ENCODE data around the gene CELF5.
A peak's percentile ranks its signal among the peaks of the same experiment; 100 is the strongest.
"Not testable (repeated sequence)": the region's sequence is repeated elsewhere in the genome, so short reads cannot be mapped to it uniquely, and the experiment has no call there.

Gene CELF5

GRCh38 chr19:3292958-3293529, 68.6 kb downstream of the CELF5 start:
- no peak for DNase-seq (ENCODE audit: low read depth in 2 of 2)

DNA sequence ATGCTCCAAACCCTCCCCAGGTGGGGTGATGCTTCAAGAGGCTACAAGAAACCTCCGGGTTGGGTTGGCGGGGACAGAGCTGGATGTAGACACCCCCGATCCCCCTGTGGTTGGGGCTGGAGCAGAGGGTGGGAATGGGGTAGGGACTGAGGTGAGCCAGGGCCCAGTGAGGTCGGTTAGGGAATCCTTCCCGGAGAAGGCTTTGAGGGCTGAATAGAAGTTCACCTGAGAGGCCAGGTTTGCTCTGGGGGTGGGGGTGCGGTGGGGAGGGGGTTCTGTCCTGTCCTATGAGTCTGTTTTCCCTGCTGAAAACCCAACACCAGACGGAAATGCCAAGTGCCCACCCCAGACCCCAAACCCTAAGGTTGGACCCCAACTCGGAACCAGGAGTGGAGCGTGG, 69.1 kb downstream of the CELF5 start:
- no peak for DNase-seq (ENCODE audit: low read depth in 2 of 2)

GRCh38 chr19:3294080-3294850, 69.8 kb downstream of the CELF5 start:
- no peak for DNase-seq (ENCODE audit: low read depth in 2 of 2)

GRCh38 chr19:3295581-3295980, 71.1 kb downstream of the CELF5 start:
- DNase-seq (ENCODE audit: low read depth in 2 of 2): no peak

- no peak for DNase-seq (ENCODE audit: low read depth in 2 of 2)
These were observed 71.6 kb downstream of the CELF5 start for GRCh38 chr19:3296034-3296433.

- no peak for DNase-seq (ENCODE audit: low read depth in 2 of 2)
These were observed 72.0 kb downstream of the CELF5 start for GRCh38 chr19:3296446-3296845.

DNA sequence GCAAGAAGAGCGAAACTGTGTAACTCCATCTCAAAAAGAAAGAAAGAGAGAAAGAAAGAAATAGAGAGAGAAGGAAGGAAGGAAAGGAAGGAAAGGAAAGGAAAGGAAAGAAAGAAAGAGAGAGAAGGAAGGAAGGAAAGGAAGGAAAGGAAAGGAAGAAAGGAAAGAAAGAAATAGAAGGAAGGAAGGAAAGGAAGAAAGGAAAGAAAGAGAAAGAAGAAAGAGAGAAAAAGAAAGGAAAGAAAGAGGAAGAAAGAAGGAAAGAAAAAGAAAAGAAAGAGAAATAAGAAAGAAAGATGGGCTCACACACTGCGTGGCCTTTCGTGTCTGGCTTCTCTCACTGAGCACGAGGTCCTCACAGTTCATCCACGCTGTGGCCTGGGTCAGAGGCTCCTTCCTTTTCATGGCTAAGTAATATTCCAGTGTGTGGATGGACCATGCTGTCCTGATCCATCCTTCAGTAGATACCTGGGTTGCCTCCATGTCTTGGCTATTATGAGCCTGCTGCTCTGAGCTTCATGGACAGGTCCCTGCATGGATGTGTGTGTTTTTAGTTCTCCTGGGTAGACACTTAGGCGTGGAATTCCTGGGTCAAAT, 74.5 kb downstream of the CELF5 start:
- DNase-seq (ENCODE audit: low read depth in 2 of 2): no peak

DNA sequence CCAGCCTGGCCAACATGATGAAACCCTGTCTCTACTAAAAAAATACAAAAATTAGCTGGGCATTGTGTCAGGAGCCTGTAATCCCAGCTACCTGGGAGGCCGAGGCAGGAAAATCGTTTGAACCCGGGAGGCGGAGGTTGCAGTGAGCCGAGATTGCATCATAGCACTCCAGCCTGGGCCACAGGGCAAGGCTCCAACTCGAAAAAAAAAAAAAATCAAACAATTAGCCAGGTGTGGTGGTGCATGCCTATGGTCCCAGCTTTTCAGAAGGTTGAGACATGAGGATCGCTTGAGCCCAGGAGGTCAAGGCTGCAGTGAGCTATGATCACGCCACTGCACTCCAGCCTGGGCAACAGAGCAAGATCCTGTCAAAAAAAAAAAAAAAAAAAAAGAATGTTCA, 76.1 kb downstream of the CELF5 start:
- DNase-seq (ENCODE audit: low read depth in 2 of 2): not testable (repeated sequence)

GRCh38 chr19:3302755-3303154, 78.3 kb downstream of the CELF5 start:
- no peak for DNase-seq (ENCODE audit: low read depth in 2 of 2)

GRCh38 chr19:3304871-3305423, 80.5 kb downstream of the CELF5 start:
- peak; percentile 46 to 77 for DNase-seq (ENCODE audit: low read depth in 2 of 2)

- DNase-seq (ENCODE audit: low read depth in 2 of 2): no peak
These were observed 85.3 kb downstream of the CELF5 start for GRCh38 chr19:3309724-3310123.

DNA sequence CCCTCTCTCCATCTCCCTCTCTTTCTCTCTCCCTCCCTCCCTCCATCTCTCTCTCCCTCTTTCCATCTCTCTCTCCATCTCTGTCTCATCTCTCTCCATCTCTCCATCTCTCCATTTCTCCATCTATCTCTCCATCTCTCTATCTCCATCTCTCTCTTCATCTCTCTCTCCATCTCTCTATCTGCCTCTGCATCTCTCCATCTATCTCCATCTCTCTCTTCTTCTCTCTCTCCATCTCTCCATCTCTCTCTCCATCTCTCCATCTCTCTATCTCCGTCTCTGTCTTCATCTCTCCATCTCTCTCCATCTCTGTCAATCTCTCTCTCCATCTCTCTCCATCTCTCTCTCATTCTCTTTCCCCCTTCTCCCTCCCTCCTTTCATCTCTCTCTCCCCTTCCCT, 85.8 kb downstream of the CELF5 start:
- DNase-seq (ENCODE audit: low read depth in 2 of 2): no peak

DNA sequence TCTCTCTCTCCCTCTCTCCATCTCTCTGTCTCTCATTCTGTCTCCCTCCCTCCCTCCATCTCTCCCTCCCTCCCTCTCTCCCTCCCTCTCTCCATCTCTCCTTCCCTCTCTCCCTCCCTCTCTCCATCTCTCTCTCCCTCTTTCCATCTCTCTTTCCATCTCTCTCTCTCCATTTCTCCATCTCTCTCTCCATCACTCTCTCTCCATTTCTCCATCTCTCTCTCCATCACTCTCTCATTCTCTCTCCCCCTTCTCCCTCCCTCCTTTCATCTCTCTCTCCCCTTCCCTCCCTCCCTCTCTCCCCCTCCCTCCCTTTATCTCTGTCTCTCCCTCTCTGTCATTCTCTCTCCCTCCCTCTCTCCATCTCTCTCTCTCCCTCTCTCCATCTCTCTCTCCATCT, 86.2 kb downstream of the CELF5 start:
- DNase-seq (ENCODE audit: low read depth in 2 of 2): no peak

DNA sequence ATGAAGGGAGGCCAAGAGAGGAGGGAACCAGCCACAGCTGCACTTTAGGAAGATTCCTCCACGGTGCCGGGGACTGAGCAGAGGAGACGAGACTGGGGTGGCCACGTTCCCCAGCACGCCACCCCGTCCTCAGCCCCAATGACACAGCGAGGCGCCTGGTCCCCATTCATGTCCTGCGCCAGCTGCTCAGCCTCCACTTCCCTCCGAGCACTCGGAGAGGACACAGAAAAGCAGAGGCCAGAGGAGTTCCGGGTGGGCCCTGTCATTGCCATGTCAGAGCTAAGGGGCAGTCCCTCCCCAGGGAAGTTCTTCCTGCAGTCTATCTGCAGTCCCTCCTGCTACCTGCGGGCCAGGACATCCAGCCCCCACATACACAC, 88.7 kb downstream of the CELF5 start:
- no peak for DNase-seq (ENCODE audit: low read depth in 2 of 2)

GRCh38 chr19:3314962-3315675, 90.7 kb downstream of the CELF5 start:
- DNase-seq (ENCODE audit: low read depth in 2 of 2): no peak

GRCh38 chr19:3315676-3315973, 91.2 kb downstream of the CELF5 start:
- no peak for DNase-seq (ENCODE audit: low read depth in 2 of 2)

- DNase-seq (ENCODE audit: low read depth in 2 of 2): no peak
These were observed 91.7 kb downstream of the CELF5 start for GRCh38 chr19:3316132-3316648.

DNA sequence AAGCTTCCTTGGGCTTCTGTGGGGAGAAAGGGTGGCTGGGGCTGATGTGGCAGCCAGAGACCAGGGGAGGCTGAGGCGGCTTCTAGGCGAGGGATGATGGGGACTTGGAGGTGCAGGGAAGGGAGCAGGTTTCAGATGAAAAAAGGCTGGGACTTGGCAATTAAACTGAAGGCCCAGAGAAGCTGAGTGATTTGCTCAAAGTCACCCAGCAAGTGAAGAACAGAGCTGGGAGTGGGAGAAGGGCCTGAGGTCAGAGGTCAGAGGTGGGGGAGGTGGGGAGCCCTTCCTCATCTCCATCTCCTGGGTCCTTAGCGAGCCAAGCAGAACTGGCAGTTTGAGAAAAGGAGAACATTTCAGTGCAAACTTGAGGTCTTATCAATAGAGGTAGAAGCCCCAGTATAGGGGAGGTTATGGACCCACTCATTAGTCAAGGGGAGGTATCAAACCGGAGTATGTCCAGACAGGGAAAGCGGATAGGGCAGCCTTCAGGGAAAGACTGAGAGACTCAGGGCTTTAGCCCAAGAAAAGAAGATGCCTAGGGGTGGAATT, 92.3 kb downstream of the CELF5 start:
- DNase-seq (ENCODE audit: low read depth in 2 of 2): no peak

GRCh38 chr19:3319643-3320353, 95.3 kb downstream of the CELF5 start:
- DNase-seq (ENCODE audit: low read depth in 2 of 2): no peak

GRCh38 chr19:3320354-3320670, 95.9 kb downstream of the CELF5 start:
- DNase-seq (ENCODE audit: low read depth in 2 of 2): no peak

DNA sequence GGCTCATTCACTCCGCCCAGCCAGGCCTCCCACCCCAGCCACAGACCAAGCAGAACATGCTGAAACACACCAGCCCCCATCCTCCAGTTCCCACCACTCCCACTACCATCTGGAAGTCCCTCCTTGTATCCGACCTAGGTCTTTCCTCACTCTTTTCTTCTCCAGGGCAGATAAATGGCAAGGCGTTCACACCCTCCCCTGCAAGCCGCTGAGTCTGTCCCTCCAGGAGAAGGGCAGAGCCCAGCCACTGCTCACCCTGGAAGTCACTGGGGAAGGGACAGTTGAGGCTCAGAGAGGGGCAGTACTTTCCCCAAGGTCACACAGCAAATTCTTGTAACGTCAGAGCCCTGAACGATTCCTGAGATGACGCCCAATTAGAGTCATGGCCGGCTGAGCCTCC, 96.4 kb downstream of the CELF5 start:
- no peak for DNase-seq (ENCODE audit: low read depth in 2 of 2)

DNA sequence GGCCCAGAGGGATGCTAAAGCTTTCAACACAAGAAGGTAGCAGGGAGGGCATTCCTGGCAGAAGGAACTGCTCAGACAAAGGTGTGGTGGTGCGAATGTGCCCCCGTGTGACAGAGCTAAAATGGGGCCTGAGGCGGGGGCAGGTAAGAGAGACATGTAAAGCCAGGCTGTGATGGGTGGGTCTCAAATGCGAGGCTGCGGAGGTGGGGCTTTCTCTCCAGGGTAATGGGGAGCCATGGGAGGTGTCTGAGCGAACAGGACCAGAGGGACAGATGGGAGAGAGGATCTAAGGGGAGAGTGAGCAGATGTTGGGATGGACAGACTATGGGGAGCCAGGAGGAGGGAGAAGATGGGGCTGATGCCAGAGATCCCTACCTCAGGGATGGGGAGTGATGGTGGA, 97.2 kb downstream of the CELF5 start:
- DNase-seq (ENCODE audit: low read depth in 2 of 2): no peak

All from stimulated activated CD4-positive, alpha-beta T cell treated with anti-CD3 and anti-CD28 coated beads, Interleukin-12 subunit alpha, Interleukin-12 subunit beta, amount 100 ng/mL, for 24 hours (primary cell).